ENCODE measurements around the gene DDOST. TPM values are rescaled to one million over a fixed set of nuclear protein-coding genes. Genes with fewer than 3 reads are reported as not detected.

The DDOST gene
- total RNA-seq, 4 donors from 2014 or later = 72.4 to 146 (median 113) TPM

GRCh38 chr1:20658166-20658915 lies 2.8 kb downstream of the DDOST start:
- TF ChIP-seq CTCF (IDR thresholded peaks at IDR 0.05) (no peak), POLR2A (IDR thresholded peaks at IDR 0.05) (no peak)
- WGBS, 2 donors = 83% methylated on average over 16 of the region's 16 CpGs
- DNase-seq (ENCODE audit: low spot score in 2 of 2) = no peak
- intact Hi-C loops (cut with DNase I; ENCODE audit: low total_unique reads) = no loop called here
- no peak overlapping the region for H3K4me3 ChIP-seq (ENCODE audit: low read depth, poor library complexity, severe bottlenecking)

GRCh38 chr1:20657024-20657423 lies 4.1 kb downstream of the DDOST start:
- WGBS, 2 donors = 86 to 88% methylated on average over 12 of the region's 12 CpGs
- DNase-seq (ENCODE audit: low spot score in 2 of 2) = no peak
- intact Hi-C loops (cut with DNase I; ENCODE audit: low total_unique reads) = no loop called here
- no peak overlapping the region for H3K4me3 ChIP-seq (ENCODE audit: low read depth, poor library complexity, severe bottlenecking)
- TF ChIP-seq CTCF (IDR thresholded peaks at IDR 0.05) (no peak), POLR2A (IDR thresholded peaks at IDR 0.05) (no peak)

- 71% methylated on average over 18 to 19 of the region's 20 CpGs for WGBS, 2 donors
- no peak overlapping the region for H3K4me3 ChIP-seq (ENCODE audit: low read depth, poor library complexity, severe bottlenecking)
- DNase-seq (ENCODE audit: low spot score in 2 of 2) = no peak
- intact Hi-C loops (cut with DNase I; ENCODE audit: low total_unique reads) = no loop called here
- TF ChIP-seq POLR2A (IDR thresholded peaks at IDR 0.05) = no peak
- TF ChIP-seq CTCF (IDR thresholded peaks at IDR 0.05) = no peak
These were observed 7.0 kb downstream of the DDOST start for GRCh38 chr1:20654104-20654690.

- WGBS, 2 donors = 91 to 92% methylated on average over 15 of the region's 15 CpGs
- H3K4me3 ChIP-seq (ENCODE audit: low read depth, poor library complexity, severe bottlenecking) = no peak overlapping the region
- TF ChIP-seq POLR2A (IDR thresholded peaks at IDR 0.05) (no peak), CTCF (IDR thresholded peaks at IDR 0.05) (no peak)
- no peak for DNase-seq (ENCODE audit: low spot score in 2 of 2)
- intact Hi-C loops (cut with DNase I; ENCODE audit: low total_unique reads) = no loop called here
These were observed 8.9 kb downstream of the DDOST start for GRCh38 chr1:20652300-20652699.

GRCh38 chr1:20648946-20649345 lies 12.2 kb downstream of the DDOST start:
- DNase-seq (ENCODE audit: low spot score in 2 of 2) = no peak
- WGBS, 2 donors = 85 to 90% methylated on average over 15 of the region's 15 CpGs
- TF ChIP-seq CTCF (IDR thresholded peaks at IDR 0.05) = no peak
- no peak for TF ChIP-seq POLR2A (IDR thresholded peaks at IDR 0.05)
- intact Hi-C loops (cut with DNase I; ENCODE audit: low total_unique reads) = no loop called here
- no peak overlapping the region for H3K4me3 ChIP-seq (ENCODE audit: low read depth, poor library complexity, severe bottlenecking)
